Measurements from ENCODE around the gene APOBEC2.

DNA sequence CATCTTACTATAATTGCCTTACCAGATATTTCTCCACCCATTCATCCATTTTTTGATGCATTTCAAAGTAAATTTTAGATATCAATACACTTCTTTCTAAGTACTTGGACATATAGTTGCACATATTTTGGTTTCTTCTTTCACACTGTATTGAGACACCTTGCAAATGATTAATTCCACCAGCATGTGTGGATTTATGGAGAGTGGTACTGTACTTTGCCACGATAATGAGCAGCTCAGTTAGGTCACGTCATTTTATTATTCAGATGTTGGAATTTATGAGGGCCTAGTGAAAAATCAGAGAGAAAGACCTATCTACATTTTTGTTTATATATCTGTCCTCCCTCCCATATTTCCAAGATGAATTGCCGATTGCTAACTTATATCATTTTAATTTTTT, 25.1 kb downstream of the APOBEC2 start:
- TF ChIP-seq, protein P1, sequence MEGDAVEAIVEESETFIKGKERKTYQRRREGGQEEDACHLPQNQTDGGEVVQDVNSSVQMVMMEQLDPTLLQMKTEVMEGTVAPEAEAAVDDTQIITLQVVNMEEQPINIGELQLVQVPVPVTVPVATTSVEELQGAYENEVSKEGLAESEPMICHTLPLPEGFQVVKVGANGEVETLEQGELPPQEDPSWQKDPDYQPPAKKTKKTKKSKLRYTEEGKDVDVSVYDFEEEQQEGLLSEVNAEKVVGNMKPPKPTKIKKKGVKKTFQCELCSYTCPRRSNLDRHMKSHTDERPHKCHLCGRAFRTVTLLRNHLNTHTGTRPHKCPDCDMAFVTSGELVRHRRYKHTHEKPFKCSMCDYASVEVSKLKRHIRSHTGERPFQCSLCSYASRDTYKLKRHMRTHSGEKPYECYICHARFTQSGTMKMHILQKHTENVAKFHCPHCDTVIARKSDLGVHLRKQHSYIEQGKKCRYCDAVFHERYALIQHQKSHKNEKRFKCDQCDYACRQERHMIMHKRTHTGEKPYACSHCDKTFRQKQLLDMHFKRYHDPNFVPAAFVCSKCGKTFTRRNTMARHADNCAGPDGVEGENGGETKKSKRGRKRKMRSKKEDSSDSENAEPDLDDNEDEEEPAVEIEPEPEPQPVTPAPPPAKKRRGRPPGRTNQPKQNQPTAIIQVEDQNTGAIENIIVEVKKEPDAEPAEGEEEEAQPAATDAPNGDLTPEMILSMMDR (optimal IDR thresholded peaks at IDR 0.05 in 1 of 3, IDR thresholded peaks at IDR 0.05 in 1 of 3, conservative IDR thresholded peaks at IDR 0.05 in 1 of 3; ENCODE audit: extremely low read depth in 1 of 3, insufficient read depth in 2 of 3, low read length in 3 of 3) = no peak
- TF ChIP-seq EZH2 (IDR thresholded peaks at IDR 0.05; ENCODE audit: low read length) = no peak
